Measurements from ENCODE around the gene KIAA0825.

KIAA0825 gene

GRCh38 chr5:94461131-94461530 lies 157.3 kb downstream of the KIAA0825 start:
- no peak for TF ChIP-seq GATA3 (IDR thresholded peaks at IDR 0.05; ENCODE audit: low read depth, low read length)
- no peak for TF ChIP-seq GATA2 (IDR thresholded peaks at IDR 0.05; ENCODE audit: low read depth, low read length)

GRCh38 chr5:94459915-94460314 lies 158.5 kb downstream of the KIAA0825 start:
- no peak for TF ChIP-seq GATA3 (IDR thresholded peaks at IDR 0.05; ENCODE audit: low read depth, low read length)
- no peak for TF ChIP-seq GATA2 (IDR thresholded peaks at IDR 0.05; ENCODE audit: low read depth, low read length)

GRCh38 chr5:94457788-94458187 lies 160.6 kb downstream of the KIAA0825 start:
- TF ChIP-seq GATA2 (IDR thresholded peaks at IDR 0.05; ENCODE audit: low read depth, low read length) = no peak
- no peak for TF ChIP-seq GATA3 (IDR thresholded peaks at IDR 0.05; ENCODE audit: low read depth, low read length)

- TF ChIP-seq GATA3 (IDR thresholded peaks at IDR 0.05; ENCODE audit: low read depth, low read length) = no peak
- no peak for TF ChIP-seq GATA2 (IDR thresholded peaks at IDR 0.05; ENCODE audit: low read depth, low read length)
Observed at GRCh38 chr5:94445726-94446125, 172.7 kb downstream of the KIAA0825 start.

GRCh38 chr5:94442991-94443390 lies 175.4 kb downstream of the KIAA0825 start:
- no peak for TF ChIP-seq GATA2 (IDR thresholded peaks at IDR 0.05; ENCODE audit: low read depth, low read length)
- TF ChIP-seq GATA3 (IDR thresholded peaks at IDR 0.05; ENCODE audit: low read depth, low read length) = no peak

GRCh38 chr5:94442076-94442475 lies 176.3 kb downstream of the KIAA0825 start:
- no peak for TF ChIP-seq GATA3 (IDR thresholded peaks at IDR 0.05; ENCODE audit: low read depth, low read length)
- no peak for TF ChIP-seq GATA2 (IDR thresholded peaks at IDR 0.05; ENCODE audit: low read depth, low read length)

GRCh38 chr5:94440015-94440414 lies 178.4 kb downstream of the KIAA0825 start:
- no peak for TF ChIP-seq GATA2 (IDR thresholded peaks at IDR 0.05; ENCODE audit: low read depth, low read length)
- TF ChIP-seq GATA3 (IDR thresholded peaks at IDR 0.05; ENCODE audit: low read depth, low read length) = no peak

GRCh38 chr5:94433397-94434163 lies 184.8 kb downstream of the KIAA0825 start:
- TF ChIP-seq GATA2 (IDR thresholded peaks at IDR 0.05; ENCODE audit: low read depth, low read length) (no peak), GATA3 (IDR thresholded peaks at IDR 0.05; ENCODE audit: low read depth, low read length) (no peak)

- TF ChIP-seq GATA3 (IDR thresholded peaks at IDR 0.05; ENCODE audit: low read depth, low read length) (no peak), GATA2 (IDR thresholded peaks at IDR 0.05; ENCODE audit: low read depth, low read length) (no peak)
Observed at GRCh38 chr5:94432499-94432898, 185.9 kb downstream of the KIAA0825 start.

GRCh38 chr5:94431696-94432095 lies 186.7 kb downstream of the KIAA0825 start:
- TF ChIP-seq GATA3 (IDR thresholded peaks at IDR 0.05; ENCODE audit: low read depth, low read length) = no peak
- TF ChIP-seq GATA2 (IDR thresholded peaks at IDR 0.05; ENCODE audit: low read depth, low read length) = no peak

- TF ChIP-seq GATA2 (IDR thresholded peaks at IDR 0.05; ENCODE audit: low read depth, low read length) = no peak
- no peak for TF ChIP-seq GATA3 (IDR thresholded peaks at IDR 0.05; ENCODE audit: low read depth, low read length)
Observed at GRCh38 chr5:94429566-94429965, 188.8 kb downstream of the KIAA0825 start.

GRCh38 chr5:94425396-94425795 lies 193.0 kb downstream of the KIAA0825 start:
- no peak for TF ChIP-seq GATA2 (IDR thresholded peaks at IDR 0.05; ENCODE audit: low read depth, low read length)
- TF ChIP-seq GATA3 (IDR thresholded peaks at IDR 0.05; ENCODE audit: low read depth, low read length) = no peak

- no peak for TF ChIP-seq GATA3 (IDR thresholded peaks at IDR 0.05; ENCODE audit: low read depth, low read length)
- no peak for TF ChIP-seq GATA2 (IDR thresholded peaks at IDR 0.05; ENCODE audit: low read depth, low read length)
Observed at GRCh38 chr5:94423411-94423810, 195.0 kb downstream of the KIAA0825 start.

GRCh38 chr5:94422812-94423211 lies 195.6 kb downstream of the KIAA0825 start:
- TF ChIP-seq GATA2 (IDR thresholded peaks at IDR 0.05; ENCODE audit: low read depth, low read length) (no peak), GATA3 (IDR thresholded peaks at IDR 0.05; ENCODE audit: low read depth, low read length) (no peak)

GRCh38 chr5:94420885-94421284 lies 197.5 kb downstream of the KIAA0825 start:
- TF ChIP-seq GATA3 (IDR thresholded peaks at IDR 0.05; ENCODE audit: low read depth, low read length) (no peak), GATA2 (IDR thresholded peaks at IDR 0.05; ENCODE audit: low read depth, low read length) (no peak)
